AG04450 (cell line): ENCODE results near the gene MON1A. TPM values are rescaled to one million over a fixed set of nuclear protein-coding genes. Genes with fewer than 3 reads are reported as not detected.

ENCODE experiments used
- CTCF ChIA-PET: fragments of 300-600, 350-600 bp; formaldehyde crosslinking; extraction: SDS; loops from one replicate; lab custom pipeline; 2022; ENCODE audit warnings: antibody characterized with exemption, inconsistent platforms; lab: Charles Lee
- POLR2A ChIA-PET: fragments of 350-600 bp; formaldehyde crosslinking; extraction: SDS; loops from one replicate; lab custom pipeline; 2021; ENCODE audit warnings: antibody characterized with exemption, inconsistent platforms; lab: Yijun Ruan, JAX
- DNase-seq: peaks from one replicate; pipeline ENCODE4 v3.0.0-alpha.2; 2011; ENCODE audit warnings: low read depth, low spot score
- H3K27ac ChIP-seq: one replicate; pipeline ENCODE4 v1.5.1; 2012; ENCODE audit warnings: low read depth, low read length, control low read depth
- H3K27me3 ChIP-seq: one replicate; pipeline ENCODE4 v1.6.0; 2012; ENCODE audit warnings: low read length; ENCODE audit not compliant: control insufficient read depth, insufficient read depth
- H3K4me3 ChIP-seq: 2 replicates; pipeline ENCODE4 v1.5.1; 2011; ENCODE audit warnings: mild to moderate bottlenecking, low read depth, low read length, control low read depth
- H3K9me3 ChIP-seq: 2 replicates; pipeline ENCODE4 v1.5.1; 2012; ENCODE audit warnings: low read length; ENCODE audit not compliant: control insufficient read depth, insufficient read depth
- CTCF ChIP-seq: IDR thresholded peaks from 2 replicates; pipeline ENCODE4 v1.5.1; 2011; ENCODE audit warnings: low read depth, low read length, control low read depth, inconsistent platforms
- polyA plus RNA-seq: library from polyadenylated mRNA; depleted of rRNA; stranded (reverse); fragments of >200 nt; gene quantifications from 2 replicates; pipeline ENCODE4 v1.2.3, GENCODE V29; 2011

The MON1A gene
- polyA plus RNA-seq, 1 experiment = 7.1 TPM

GRCh38 chr3:49911611-49912010 is 18.0 kb downstream of the MON1A start:
- no peaks in the 10 kb centered on the region for H3K27me3 ChIP-seq
- no peak overlapping the region for H3K27ac ChIP-seq
- no peak for DNase-seq
- POLR2A ChIA-PET = no interaction called here
- CTCF ChIA-PET = no interaction called here
- TF ChIP-seq CTCF = no peak
- no peaks in the 10 kb centered on the region for H3K9me3 ChIP-seq
- no peak overlapping the region for H3K4me3 ChIP-seq

- Histone ChIP-seq H3K27ac (no peak overlapping the region), H3K9me3 (no peaks in the 10 kb centered on the region), H3K4me3 (no peak overlapping the region), H3K27me3 (no peaks in the 10 kb centered on the region)
- no peak for TF ChIP-seq CTCF
- no peak for DNase-seq
- POLR2A ChIA-PET = no interaction called here
- CTCF ChIA-PET = no interaction called here
Measured at GRCh38 chr3:49911124-49911420, 18.5 kb downstream of the MON1A start.

DNA sequence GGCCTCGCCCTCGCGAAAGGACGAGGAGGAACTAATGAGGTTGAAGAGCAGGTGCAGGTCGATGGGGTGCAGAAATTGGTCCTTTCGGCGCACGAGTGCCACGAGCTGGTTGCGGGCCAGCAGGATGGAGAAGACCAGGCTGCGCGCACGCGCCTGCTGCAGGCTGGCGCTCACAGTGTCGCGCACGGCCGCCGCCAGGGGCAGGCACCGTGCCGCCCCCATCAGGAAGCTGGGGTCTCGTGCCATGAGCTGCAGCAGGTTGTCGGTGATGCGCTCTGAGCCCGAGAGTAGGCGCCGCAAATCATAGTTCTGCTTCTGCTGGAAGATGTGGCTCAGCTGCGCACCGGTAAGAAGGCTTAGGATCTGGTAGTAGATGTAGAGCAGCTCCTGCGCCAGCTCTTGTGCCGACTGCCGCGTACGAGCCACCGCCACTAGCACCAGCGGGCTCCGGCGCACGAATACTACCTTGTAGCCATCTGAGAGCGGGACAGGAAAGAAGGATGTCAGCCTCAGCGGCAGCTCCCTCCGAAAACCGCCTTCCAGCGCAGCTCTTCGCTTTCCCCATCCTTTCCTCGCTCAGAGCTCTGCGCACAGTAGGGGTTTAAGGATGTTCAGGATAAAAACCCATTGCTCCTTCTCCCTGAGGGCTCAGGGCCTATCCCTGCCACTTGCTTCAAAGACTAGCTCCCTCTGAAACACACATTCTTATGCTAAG is 19.0 kb downstream of the MON1A start:
- CTCF ChIA-PET = no interaction called here
- Histone ChIP-seq H3K27ac (no peak overlapping the region), H3K27me3 (no peaks in the 10 kb centered on the region), H3K9me3 (no peaks in the 10 kb centered on the region), H3K4me3 (no peak overlapping the region)
- TF ChIP-seq CTCF = no peak
- POLR2A ChIA-PET = no interaction called here
- DNase-seq = no peak

- no peak for TF ChIP-seq CTCF
- Histone ChIP-seq H3K27me3 (no peaks in the 10 kb centered on the region), H3K9me3 (no peaks in the 10 kb centered on the region), H3K27ac (no peak overlapping the region), H3K4me3 (no peak overlapping the region)
- ChIA-PET CTCF (interaction anchor here (1.1 kb wide), 1 partner anchor 207 kb away, joined by 3 read pairs; no protein-coding TSS in a partner anchor), POLR2A (no interaction called here)
- DNase-seq = no peak
Measured at GRCh38 chr3:49908373-49909199, 21.0 kb downstream of the MON1A start.
